ENCODE results near the gene RCOR2. TPM values are rescaled to one million over a fixed set of nuclear protein-coding genes. Genes with fewer than 3 reads are reported as not detected.

The RCOR2 gene
- total RNA-seq, 1 experiment from 2014 or later, result not detected

DNA sequence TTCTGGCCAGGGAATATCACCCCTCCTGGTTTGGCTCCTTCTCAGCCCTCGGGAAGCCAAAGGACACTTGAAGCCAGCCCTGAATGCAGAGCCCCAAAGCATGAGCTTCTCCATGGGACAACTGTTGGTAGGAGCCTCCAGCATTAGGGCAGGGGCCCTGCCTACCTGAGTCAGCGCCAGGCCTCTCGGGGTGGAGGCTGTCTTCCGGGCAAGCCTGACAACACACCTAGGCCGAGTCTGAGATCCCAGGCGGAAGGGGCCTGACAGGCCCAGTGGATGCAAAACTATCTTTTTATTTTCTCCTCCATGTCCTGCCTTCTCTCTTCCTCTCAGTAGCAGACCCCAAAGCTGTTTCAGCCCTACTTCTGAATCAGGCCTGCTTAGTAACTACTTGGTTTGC is 27.6 kb downstream of the RCOR2 start:
- H3K4me1 Mint-ChIP-seq (ENCODE audit: insufficient read depth, unreplicated experiment), result peaks cover 42% of the 10 kb centered on the region
- H3K4me3 Mint-ChIP-seq (ENCODE audit: unreplicated experiment), result peak overlapping the region; percentile 74
- TF ChIP-seq, protein P1, sequence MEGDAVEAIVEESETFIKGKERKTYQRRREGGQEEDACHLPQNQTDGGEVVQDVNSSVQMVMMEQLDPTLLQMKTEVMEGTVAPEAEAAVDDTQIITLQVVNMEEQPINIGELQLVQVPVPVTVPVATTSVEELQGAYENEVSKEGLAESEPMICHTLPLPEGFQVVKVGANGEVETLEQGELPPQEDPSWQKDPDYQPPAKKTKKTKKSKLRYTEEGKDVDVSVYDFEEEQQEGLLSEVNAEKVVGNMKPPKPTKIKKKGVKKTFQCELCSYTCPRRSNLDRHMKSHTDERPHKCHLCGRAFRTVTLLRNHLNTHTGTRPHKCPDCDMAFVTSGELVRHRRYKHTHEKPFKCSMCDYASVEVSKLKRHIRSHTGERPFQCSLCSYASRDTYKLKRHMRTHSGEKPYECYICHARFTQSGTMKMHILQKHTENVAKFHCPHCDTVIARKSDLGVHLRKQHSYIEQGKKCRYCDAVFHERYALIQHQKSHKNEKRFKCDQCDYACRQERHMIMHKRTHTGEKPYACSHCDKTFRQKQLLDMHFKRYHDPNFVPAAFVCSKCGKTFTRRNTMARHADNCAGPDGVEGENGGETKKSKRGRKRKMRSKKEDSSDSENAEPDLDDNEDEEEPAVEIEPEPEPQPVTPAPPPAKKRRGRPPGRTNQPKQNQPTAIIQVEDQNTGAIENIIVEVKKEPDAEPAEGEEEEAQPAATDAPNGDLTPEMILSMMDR (IDR thresholded peaks at IDR 0.05; ENCODE audit: unreplicated experiment), result no peak
- intact Hi-C loops (cut with micrococcal nuclease), result loop anchor here (5.0 to 10.0 kb wide), 2 partner anchors 45 to 47 kb away; partner anchors contain the start of gene NAA40
- CTCF ChIA-PET, result interaction anchor here (0.6 to 4.0 kb wide), 3 partner anchors 46 to 516 kb away, joined by 3 to 24 read pairs (median 4); partner anchors contain the start of gene MARK2
- H3K9me3 Mint-ChIP-seq (ENCODE audit: unreplicated experiment), result no peaks in the 10 kb centered on the region
- BruUV-seq (replicated peaks), result no TSS peak
- DNase-seq (ENCODE audit: unreplicated experiment), result peak; percentile 71
- H3K36me3 Mint-ChIP-seq (ENCODE audit: insufficient read depth, unreplicated experiment), result peaks cover 13% of the 10 kb centered on the region
- POLR2A ChIA-PET, result interaction anchor here (0.5 to 4.1 kb wide), 12 partner anchors 9 to 291 kb away, joined by 3 to 39 read pairs (median 6); partner anchors contain the start of genes COX8A, MARK2 and NAA40
- no peaks in the 10 kb centered on the region for H3K27me3 Mint-ChIP-seq (ENCODE audit: insufficient read depth, unreplicated experiment)
- peak overlapping the region; percentile 80 for H3K27ac Mint-ChIP-seq (ENCODE audit: low read depth, unreplicated experiment)

DNA sequence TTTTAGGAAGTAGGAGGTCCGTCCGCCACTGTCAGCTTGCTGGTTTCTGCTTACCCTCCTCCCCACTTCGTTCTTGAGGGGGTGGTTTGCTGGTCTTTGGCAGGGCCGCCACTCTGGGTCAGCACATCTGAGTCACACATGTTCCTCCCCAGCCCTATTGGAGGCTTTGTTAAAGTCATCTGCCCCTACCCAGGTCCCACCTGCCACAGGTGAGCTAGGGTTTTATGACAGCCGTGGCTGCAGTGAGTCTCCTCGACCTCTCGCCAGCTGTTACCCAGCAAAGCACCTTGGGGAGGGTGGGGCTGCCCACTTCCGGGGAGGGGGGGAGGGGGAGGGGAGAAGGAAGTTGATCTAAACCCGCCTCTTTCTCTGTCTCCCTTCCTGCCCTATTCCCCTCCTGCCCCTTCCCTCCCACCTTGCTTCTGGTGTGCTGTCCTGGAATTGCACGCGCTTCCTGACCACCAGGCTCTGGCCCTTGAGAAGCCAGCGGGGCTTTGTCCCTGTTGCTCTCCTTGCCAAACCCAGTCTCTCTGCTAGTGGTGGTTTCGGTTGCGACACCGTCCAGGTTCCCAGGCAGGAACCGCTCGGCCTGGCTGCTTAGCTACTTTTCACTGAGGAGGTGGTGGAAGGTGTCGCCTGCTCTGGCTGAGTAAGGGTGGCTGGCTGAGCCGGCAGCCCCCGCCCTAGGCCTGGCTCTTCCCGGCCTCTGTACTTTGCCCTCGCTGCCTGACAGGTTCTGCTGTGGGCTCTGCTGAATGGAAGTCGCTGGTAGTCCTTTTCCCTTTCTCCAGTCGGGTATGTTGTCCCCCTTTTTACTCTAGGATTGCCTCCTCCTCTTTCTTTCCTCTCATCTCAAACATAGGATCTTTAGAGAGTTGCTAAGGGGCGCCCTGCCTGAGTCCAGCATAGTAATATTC is 28.5 kb downstream of the RCOR2 start:
- DNase-seq (ENCODE audit: unreplicated experiment), result peak; percentile 91
- ChIA-PET POLR2A (interaction anchor here (0.6 to 4.1 kb wide), 19 partner anchors 8 to 292 kb away, joined by 3 to 39 read pairs (median 5); partner anchors contain the start of genes COX8A, MARK2, NAA40 and ZFTA), CTCF (interaction anchor here (0.5 to 4.0 kb wide), 8 partner anchors 12 to 114 kb away, joined by 3 to 24 read pairs (median 3); partner anchors contain the start of gene MARK2)
- Mint-ChIP-seq H3K4me1 (ENCODE audit: insufficient read depth, unreplicated experiment) (peaks cover 42% of the 10 kb centered on the region), H3K27ac (ENCODE audit: low read depth, unreplicated experiment) (peak overlapping the region; percentile 80), H3K36me3 (ENCODE audit: insufficient read depth, unreplicated experiment) (peaks cover 18% of the 10 kb centered on the region), H3K9me3 (ENCODE audit: unreplicated experiment) (no peaks in the 10 kb centered on the region), H3K4me3 (ENCODE audit: unreplicated experiment) (peak overlapping the region; percentile 74), H3K27me3 (ENCODE audit: insufficient read depth, unreplicated experiment) (no peaks in the 10 kb centered on the region)
- intact Hi-C loops (cut with micrococcal nuclease), result loop anchor here (5.0 to 10.0 kb wide), 2 partner anchors 46 kb away; partner anchors contain the start of gene NAA40
- TF ChIP-seq, protein P1 (IDR thresholded peaks at IDR 0.05; ENCODE audit: unreplicated experiment), result no peak
- BruUV-seq (replicated peaks), result TSS peak; percentile 45

DNA sequence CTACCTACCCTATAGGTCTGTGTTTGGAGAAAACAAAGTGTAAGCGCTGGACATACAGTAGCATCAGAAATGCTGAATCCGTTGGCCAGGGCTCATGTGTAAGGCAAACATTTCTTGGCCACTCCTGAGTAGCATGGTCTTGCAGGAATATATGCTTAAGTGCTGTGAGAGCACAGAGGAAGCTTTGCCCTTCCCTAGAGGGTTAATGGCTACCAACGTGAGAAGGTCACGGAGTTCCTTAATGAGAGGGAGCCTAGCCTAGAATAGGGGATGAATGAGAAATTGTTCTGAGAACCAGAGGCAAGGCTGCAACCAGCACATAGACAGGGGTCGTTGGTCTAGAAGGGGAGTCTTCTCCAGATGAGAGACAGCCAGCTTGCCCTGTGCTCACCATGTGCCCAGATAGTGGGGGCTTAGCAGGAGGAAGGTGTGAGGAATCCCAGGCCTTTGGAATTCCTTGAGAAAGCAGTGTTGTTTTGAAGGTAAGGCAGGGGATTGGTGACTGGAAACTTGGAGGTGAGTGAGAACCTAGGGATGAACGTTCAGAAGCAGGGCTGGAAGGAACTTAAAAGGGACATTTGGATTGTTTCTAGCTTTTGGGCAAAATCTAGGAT is 29.5 kb downstream of the RCOR2 start:
- peaks cover 42% of the 10 kb centered on the region for H3K4me1 Mint-ChIP-seq (ENCODE audit: insufficient read depth, unreplicated experiment)
- BruUV-seq (replicated peaks), result no TSS peak
- H3K27me3 Mint-ChIP-seq (ENCODE audit: insufficient read depth, unreplicated experiment), result no peaks in the 10 kb centered on the region
- H3K4me3 Mint-ChIP-seq (ENCODE audit: unreplicated experiment), result no peak overlapping the region
- H3K27ac Mint-ChIP-seq (ENCODE audit: low read depth, unreplicated experiment), result peak overlapping the region; percentile 80
- DNase-seq (ENCODE audit: unreplicated experiment), result no peak
- intact Hi-C loops (cut with micrococcal nuclease), result loop anchor here (5.0 to 10.0 kb wide), 2 partner anchors 45 to 47 kb away; partner anchors contain the start of gene NAA40
- TF ChIP-seq, protein P1 (IDR thresholded peaks at IDR 0.05; ENCODE audit: unreplicated experiment), result no peak
- POLR2A ChIA-PET, result interaction anchor here (0.9 to 4.1 kb wide), 9 partner anchors 11 to 206 kb away, joined by 3 to 39 read pairs (median 5); partner anchors contain the start of genes MARK2, RTN3 and ZFTA
- CTCF ChIA-PET, result interaction anchor here (0.5 to 4.0 kb wide), 9 partner anchors 11 to 58 kb away, joined by 3 to 24 read pairs (median 4); partner anchors contain the start of gene MARK2
- H3K36me3 Mint-ChIP-seq (ENCODE audit: insufficient read depth, unreplicated experiment), result peaks cover 18% of the 10 kb centered on the region
- H3K9me3 Mint-ChIP-seq (ENCODE audit: unreplicated experiment), result no peaks in the 10 kb centered on the region
